Measurements from ENCODE around the gene CLEC3A.

- TF ChIP-seq CTCF (IDR thresholded peaks at IDR 0.05 in 4 of 5, conservative IDR thresholded peaks at IDR 0.05 in 1 of 5) (no peak), POLR2A (IDR thresholded peaks at IDR 0.05) (no peak)
Measured at GRCh38 chr16:77975942-77976341, 46.4 kb upstream of the CLEC3A start.
